Thyroid gland (tissue), 4 donors: ENCODE results near the gene SGPP2. TPM values are rescaled to one million over a fixed set of nuclear protein-coding genes. Genes with fewer than 3 reads are reported as not detected.

Source experiments
- DNase-seq, 2 donors: peaks; one replicate each; pipeline ENCODE4 v3.0.0-alpha.2; 2019
- H3K27ac ChIP-seq, 3 donors: fragments of 200-600 bp; sonication (generic); 1 replicate in 2 of 3; 2 replicates in 1 of 3; pipeline ENCODE4 v1.5.1; 2016 to 2019; ENCODE audit warnings: mild to moderate bottlenecking in 1 of 3, moderate library complexity in 1 of 3
- H3K27me3 ChIP-seq: fragments of 200-600 bp; sonication (generic); one replicate; pipeline ENCODE4 v1.5.1; 2019
- H3K36me3 ChIP-seq, 2 donors: fragments of 200-600 bp; sonication (generic); one replicate each; pipeline ENCODE4 v1.5.1; 2016 to 2019
- H3K4me1 ChIP-seq, 2 donors: fragments of 200-600 bp; sonication (generic); one replicate each; pipeline ENCODE4 v1.5.1; 2017 to 2019
- H3K4me3 ChIP-seq, 3 donors: fragments of 200-600 bp; sonication (generic); replicated peaks in 1 of 3; 1 replicate in 2 of 3; 2 replicates in 1 of 3; pipeline ENCODE4 v1.5.1; 2016; ENCODE audit warnings: mild to moderate bottlenecking in 1 of 3
- H3K9me3 ChIP-seq: fragments of 200-600 bp; sonication (generic); one replicate; pipeline ENCODE4 v1.5.1; 2017
- POLR2A ChIP-seq, 2 donors: fragments of 450-650 bp; IDR thresholded peaks; one replicate each; pipeline ENCODE4 v1.6.1; 2017; ENCODE audit warnings: antibody characterized with exemption in 2 of 2, mild to moderate bottlenecking in 2 of 2, moderate library complexity in 1 of 2
- WGBS, 2 donors: methylation state at CpG; one replicate each; pipeline ENCODE4 v1.1.5; 2017; 5-methylcytosine and 5-hydroxymethylcytosine counted together
- intact Hi-C: fragments of 100-400 bp; cut with DNase I; formaldehyde crosslinking; loops from one replicate; pipeline ENCODE4 v1.15.1; 2023
- total RNA-seq, 4 donors: library from RNA; depleted of rRNA; stranded (reverse); fragments of >200 nt; gene quantifications; one replicate each; pipeline ENCODE4 v1.2.3, GENCODE V29; 2016
- TF ChIP-seq, protein P1 (sequence below), 6 experiments: fragments of 200-600 bp in 3 of 6; fragments of 450-650 bp in 3 of 6; sonication (generic) in 3 of 6; IDR thresholded peaks; one replicate each; pipeline ENCODE4 v1.5.1; 2016 to 2019; ENCODE audit warnings: antibody characterized with exemption in 6 of 6, mild to moderate bottlenecking in 2 of 6, inconsistent platforms in 1 of 6, moderate library complexity in 1 of 6

The SGPP2 gene
- total RNA-seq, 4 donors from 2014 or later: 33.7 to 53.7 (median 46.6) TPM

GRCh38 chr2:222490131-222490530, 65.8 kb downstream of the SGPP2 start:
- no peak overlapping the region for H3K4me3 ChIP-seq
- H3K27ac ChIP-seq: no peak overlapping the region
- H3K4me1 ChIP-seq: peaks cover 8 to 11% of the 10 kb centered on the region in 2 donors
- no peak for TF ChIP-seq POLR2A (IDR thresholded peaks at IDR 0.05)
- TF ChIP-seq, protein P1, sequence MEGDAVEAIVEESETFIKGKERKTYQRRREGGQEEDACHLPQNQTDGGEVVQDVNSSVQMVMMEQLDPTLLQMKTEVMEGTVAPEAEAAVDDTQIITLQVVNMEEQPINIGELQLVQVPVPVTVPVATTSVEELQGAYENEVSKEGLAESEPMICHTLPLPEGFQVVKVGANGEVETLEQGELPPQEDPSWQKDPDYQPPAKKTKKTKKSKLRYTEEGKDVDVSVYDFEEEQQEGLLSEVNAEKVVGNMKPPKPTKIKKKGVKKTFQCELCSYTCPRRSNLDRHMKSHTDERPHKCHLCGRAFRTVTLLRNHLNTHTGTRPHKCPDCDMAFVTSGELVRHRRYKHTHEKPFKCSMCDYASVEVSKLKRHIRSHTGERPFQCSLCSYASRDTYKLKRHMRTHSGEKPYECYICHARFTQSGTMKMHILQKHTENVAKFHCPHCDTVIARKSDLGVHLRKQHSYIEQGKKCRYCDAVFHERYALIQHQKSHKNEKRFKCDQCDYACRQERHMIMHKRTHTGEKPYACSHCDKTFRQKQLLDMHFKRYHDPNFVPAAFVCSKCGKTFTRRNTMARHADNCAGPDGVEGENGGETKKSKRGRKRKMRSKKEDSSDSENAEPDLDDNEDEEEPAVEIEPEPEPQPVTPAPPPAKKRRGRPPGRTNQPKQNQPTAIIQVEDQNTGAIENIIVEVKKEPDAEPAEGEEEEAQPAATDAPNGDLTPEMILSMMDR (IDR thresholded peaks at IDR 0.05): no peak
- no peaks in the 10 kb centered on the region for H3K36me3 ChIP-seq
- intact Hi-C loops: no loop called here
- DNase-seq: no peak
- H3K9me3 ChIP-seq: no peaks in the 10 kb centered on the region
- no peaks in the 10 kb centered on the region for H3K27me3 ChIP-seq

DNA sequence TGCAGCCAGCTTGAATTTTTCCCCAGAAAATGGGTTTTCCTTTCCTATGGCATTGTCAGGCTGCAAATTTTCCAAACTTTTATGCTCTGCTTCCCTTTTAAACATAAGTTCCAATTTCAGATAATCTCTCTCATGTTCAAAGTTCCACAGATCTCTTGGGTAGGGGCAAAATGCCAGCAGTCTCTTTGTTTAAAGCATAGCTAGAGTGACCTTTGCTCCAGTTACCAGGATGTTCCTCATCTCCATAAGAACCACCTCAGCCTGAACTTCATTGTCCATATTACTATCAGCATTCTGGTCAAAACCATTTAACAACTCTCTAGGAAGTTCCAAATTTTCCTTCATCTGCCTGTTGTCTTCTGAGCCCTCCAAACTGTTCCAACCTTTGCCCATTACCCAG, 68.3 kb downstream of the SGPP2 start:
- intact Hi-C loops: no loop called here
- DNase-seq: no peak
- H3K9me3 ChIP-seq: no peaks in the 10 kb centered on the region
- TF ChIP-seq, protein P1 (IDR thresholded peaks at IDR 0.05): no peak
- no peak for TF ChIP-seq POLR2A (IDR thresholded peaks at IDR 0.05)
- H3K27me3 ChIP-seq: no peaks in the 10 kb centered on the region
- no peak overlapping the region for H3K4me3 ChIP-seq
- no peaks in the 10 kb centered on the region for H3K4me1 ChIP-seq
- H3K36me3 ChIP-seq: no peaks in the 10 kb centered on the region
- H3K27ac ChIP-seq: no peak overlapping the region

DNA sequence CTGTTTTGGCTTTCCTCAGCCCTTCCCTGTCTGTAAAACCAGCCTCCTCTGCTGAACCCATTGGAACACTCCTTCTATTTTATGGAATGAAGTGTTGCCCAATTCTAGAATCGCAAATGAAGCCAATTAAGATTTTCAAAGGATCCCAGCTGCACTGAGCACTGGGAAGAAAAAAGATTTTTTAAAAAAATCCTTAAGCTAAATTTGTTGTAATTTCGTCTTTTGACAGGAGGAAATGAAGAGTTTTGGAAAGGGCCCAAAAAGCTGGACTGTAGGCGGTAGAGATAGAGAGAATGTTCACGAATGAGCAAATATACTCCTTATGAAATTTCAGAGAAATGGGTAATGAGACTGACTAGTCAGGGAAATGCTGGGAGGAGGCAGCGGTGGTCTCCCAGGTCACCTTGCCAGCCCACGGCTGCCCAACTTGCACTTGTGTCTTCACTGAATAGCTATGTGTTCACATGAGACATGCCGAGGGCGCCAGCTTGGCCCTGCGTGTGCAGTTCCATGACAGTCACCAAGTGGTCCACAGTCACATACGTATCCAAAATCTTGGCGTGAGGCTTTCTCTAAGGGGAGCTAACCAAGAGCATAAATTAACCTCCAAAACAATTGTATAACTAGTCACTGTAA, 69.9 kb downstream of the SGPP2 start:
- Histone ChIP-seq H3K4me3 (no peak overlapping the region), H3K4me1 (no peaks in the 10 kb centered on the region), H3K9me3 (no peaks in the 10 kb centered on the region), H3K27me3 (no peaks in the 10 kb centered on the region), H3K36me3 (no peaks in the 10 kb centered on the region), H3K27ac (no peak overlapping the region)
- WGBS, 2 donors: 70 to 80% methylated on average over 11 of the region's 11 CpGs
- TF ChIP-seq, protein P1 (IDR thresholded peaks at IDR 0.05): no peak
- TF ChIP-seq POLR2A (IDR thresholded peaks at IDR 0.05): no peak
- intact Hi-C loops: no loop called here
- no peak for DNase-seq

DNA sequence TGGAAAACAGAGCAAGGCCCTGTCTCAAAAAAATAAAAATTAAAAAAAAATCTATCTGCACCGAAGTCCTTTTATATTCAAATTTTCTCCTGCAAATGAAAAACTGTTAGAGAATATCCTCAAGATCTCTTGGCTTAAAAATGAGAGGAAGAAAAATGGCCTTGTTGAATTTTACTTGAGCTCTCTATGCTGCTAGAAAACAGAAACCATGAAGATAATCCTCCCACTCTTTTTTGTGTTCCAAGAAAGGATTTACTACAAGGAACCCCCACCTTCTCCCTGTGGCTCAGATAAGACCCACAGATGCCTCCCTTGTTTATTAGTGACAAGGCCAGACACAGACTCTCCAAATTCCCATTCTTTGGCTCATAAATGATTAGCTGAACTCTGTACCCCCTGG, 71.0 kb downstream of the SGPP2 start:
- TF ChIP-seq, protein P1 (IDR thresholded peaks at IDR 0.05): no peak
- TF ChIP-seq POLR2A (IDR thresholded peaks at IDR 0.05): no peak
- no peak overlapping the region for H3K4me3 ChIP-seq
- H3K27ac ChIP-seq: no peak overlapping the region
- H3K27me3 ChIP-seq: no peaks in the 10 kb centered on the region
- DNase-seq: no peak
- no peaks in the 10 kb centered on the region for H3K4me1 ChIP-seq
- intact Hi-C loops: no loop called here
- no peaks in the 10 kb centered on the region for H3K9me3 ChIP-seq
- no peaks in the 10 kb centered on the region for H3K36me3 ChIP-seq
- WGBS, 2 donors: 64 to 81% methylated on average over 1 of the region's 1 CpG

GRCh38 chr2:222499226-222499625, 74.9 kb downstream of the SGPP2 start:
- Histone ChIP-seq H3K36me3 (no peaks in the 10 kb centered on the region), H3K27ac (no peak overlapping the region), H3K4me3 (no peak overlapping the region), H3K9me3 (no peaks in the 10 kb centered on the region), H3K4me1 (no peaks in the 10 kb centered on the region), H3K27me3 (no peaks in the 10 kb centered on the region)
- TF ChIP-seq, protein P1 (IDR thresholded peaks at IDR 0.05): no peak
- no peak for TF ChIP-seq POLR2A (IDR thresholded peaks at IDR 0.05)
- DNase-seq: no peak
- intact Hi-C loops: no loop called here
- 68 to 86% methylated on average over 3 of the region's 3 CpGs for WGBS, 2 donors
